DMS79 treated with DMSO at 0.1 percent for 48 hours (cell line): ENCODE data around the gene TBC1D3B.
"Not testable (repeated sequence)": the region's sequence is repeated elsewhere in the genome, so short reads cannot be mapped to it uniquely, and the experiment has no call there.

Experiments
- DNase-seq: peaks from one replicate; lab custom pipeline; 2025; lab: John Stamatoyannopoulos, UW

Gene TBC1D3B

DNA sequence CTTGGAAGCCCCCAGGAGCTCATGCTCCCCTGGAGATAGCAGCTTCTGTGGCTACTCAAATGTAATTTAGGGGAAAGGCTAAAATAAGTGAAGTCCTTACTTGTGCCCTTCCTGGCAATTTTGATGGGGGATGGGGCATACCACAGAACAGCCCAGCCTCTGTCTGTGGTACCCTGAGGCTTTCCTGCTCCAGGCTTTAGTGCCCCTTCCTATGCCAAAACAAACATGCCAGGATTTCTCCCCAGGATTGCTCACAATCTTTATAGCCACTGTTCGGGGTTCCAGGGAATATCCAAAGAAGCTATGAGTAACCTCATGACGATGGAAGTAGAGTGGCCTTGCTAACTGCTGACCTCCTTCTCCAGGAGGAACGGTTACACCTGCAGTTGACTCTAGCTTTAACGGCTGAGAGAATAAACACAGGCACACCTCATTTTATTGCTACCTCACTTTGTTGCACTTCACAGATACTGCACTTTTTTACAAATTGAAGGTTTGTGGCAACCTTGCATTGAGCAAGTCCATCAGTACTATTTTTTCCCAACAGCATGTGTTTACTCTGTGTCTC is 47.9 kb downstream of the TBC1D3B start:
- DNase-seq, result no peak

DNA sequence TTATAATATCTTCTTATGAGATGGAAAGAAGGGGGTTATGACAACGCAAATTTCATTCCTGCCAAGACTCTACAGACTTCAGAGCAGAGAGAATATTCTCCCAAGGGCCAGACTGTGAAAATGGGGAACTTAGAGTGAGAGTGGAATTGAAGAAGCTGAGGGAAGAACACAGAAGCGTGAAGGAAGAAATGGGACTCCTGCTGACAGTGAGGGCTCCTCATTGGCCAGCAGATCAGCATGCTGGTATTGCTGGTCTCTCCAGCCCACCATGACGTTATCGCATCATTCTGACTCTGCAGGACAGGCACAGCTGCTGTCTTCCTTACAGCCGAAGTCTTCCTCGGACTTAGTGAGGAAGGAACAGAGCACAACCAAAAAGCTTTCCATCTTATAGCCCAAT is 48.5 kb downstream of the TBC1D3B start:
- DNase-seq, result no peak

DNA sequence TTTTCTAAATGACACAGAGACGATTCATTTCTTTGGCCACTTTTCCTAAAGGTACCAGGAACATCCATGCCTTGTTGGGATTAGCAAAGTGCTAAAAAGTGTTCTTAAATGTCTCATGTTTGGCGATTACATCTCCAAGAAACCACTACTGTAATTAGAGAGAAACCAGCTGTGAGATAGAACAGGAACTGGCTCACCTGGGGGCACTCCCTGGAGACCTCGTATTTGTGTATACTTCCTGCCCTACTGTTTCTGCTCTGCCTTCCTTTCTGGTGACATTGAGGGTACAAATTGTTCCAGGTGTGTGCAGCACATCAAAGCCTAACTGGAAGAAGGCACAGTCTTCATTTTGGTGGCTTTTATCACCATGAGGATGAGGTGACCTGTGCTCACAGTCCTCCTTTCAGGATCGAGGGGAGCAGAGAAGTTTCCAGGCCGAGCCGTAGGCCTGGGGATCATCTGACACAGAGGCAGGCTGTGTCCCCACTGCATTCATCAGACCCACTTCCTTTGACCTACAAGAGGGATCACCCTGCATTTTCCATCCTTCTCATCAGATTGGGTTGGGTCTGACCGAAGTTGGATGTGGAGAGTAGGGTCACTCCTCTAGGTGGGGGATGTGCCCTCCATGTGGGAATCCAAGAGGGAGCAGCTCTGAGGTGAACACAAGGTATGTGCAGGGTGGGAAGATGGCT is 49.1 kb downstream of the TBC1D3B start:
- no peak for DNase-seq

DNA sequence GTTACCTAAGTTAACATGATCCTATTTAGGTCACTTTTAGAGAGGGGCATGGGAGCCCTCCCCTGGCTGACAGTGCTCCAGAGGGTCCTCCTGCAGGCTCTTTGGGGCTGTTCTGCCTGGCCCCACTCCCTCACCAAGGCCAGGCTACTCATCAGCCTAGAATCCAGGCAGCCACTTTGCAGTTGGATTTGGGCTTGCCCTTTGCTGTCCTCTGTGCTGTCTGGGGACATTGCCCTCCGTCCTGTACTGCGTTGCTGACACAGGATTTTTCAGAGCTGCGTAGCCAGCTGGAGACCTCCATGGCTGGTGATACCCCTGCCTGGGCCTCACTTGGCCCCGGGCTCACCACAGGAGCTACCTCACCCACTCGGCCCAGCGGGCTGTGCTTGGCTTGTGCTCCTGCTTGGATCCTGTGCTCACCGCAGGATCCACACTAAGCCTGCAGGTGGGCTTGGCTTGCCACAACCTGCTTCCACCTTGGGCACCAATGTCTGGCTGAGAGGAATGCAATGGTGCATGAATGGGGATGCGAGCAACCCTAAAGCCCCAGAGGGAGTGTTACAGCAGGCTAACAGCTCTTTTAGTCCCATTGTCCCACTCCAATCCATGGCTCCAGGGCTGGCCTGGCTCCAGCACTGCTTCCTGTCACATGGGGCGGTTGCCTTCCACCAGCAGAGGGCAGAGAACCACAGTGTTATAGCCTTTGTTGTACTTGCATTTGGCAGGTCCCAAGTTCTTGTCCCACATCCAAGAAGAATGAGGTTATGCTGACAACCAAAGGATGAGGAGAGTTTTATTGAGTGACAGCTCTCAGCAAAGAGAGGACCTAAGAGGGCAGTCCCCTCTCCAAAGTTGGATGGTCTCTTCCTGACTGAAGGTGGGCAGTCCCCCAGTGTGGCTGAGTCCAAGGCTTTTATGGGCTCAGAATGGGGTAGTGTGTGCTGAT is 51.3 kb downstream of the TBC1D3B start:
- no peak for DNase-seq

DNA sequence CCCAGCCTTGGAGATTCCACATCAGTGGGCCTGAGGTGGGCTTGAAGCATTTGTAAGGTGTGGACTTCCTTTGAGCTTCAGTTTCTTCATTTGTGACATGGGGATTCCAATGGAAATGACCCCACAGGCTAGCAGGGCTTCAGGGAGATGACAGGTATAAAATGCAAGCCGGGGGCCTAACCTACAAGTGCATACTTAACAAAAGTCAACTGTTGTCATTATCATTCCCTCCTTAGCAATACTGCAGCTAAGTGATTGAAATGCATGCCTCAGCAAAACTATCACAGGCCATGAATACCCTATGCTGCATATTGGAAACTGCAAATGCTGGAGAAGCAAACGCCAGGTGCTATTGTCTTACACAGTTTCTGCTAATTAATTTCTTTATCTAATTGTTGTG is 53.0 kb downstream of the TBC1D3B start:
- no peak for DNase-seq

DNA sequence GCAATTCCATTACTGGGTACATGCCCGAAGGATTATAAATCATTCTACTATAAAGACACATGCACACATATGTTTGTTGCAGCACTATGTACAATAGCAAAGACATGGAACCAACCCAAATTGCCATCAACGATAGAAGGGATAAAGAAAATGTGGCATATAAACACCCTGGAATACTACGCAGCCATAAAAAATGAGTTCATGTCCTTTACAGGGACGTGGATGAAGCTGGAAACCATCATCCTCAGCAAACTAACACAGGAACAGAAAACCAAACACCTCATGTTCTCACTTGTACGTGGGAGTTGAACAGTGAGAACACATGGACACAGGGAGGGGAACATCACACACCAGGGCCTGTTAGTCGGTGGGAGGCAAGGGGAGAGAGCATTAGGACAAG is 55.3 kb downstream of the TBC1D3B start:
- not testable (repeated sequence) for DNase-seq

DNA sequence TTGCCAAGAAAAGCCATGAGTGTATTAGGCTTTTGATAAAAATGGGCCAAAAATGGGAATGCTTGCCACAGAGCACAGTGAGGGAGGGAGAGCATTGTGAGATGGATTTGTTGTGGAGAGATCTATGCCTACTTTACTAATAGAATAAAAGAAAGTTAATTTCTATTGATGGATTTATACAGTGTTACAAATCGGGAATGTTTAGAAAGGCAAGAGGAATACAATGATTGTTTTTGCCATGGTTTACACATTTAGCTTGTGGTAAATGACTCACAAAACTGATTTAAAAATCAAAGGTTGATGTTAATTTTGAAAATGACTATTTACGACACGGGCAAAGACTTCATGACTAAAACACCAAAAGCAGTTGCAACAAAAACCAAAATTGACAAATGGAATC is 56.2 kb downstream of the TBC1D3B start:
- no peak for DNase-seq

DNA sequence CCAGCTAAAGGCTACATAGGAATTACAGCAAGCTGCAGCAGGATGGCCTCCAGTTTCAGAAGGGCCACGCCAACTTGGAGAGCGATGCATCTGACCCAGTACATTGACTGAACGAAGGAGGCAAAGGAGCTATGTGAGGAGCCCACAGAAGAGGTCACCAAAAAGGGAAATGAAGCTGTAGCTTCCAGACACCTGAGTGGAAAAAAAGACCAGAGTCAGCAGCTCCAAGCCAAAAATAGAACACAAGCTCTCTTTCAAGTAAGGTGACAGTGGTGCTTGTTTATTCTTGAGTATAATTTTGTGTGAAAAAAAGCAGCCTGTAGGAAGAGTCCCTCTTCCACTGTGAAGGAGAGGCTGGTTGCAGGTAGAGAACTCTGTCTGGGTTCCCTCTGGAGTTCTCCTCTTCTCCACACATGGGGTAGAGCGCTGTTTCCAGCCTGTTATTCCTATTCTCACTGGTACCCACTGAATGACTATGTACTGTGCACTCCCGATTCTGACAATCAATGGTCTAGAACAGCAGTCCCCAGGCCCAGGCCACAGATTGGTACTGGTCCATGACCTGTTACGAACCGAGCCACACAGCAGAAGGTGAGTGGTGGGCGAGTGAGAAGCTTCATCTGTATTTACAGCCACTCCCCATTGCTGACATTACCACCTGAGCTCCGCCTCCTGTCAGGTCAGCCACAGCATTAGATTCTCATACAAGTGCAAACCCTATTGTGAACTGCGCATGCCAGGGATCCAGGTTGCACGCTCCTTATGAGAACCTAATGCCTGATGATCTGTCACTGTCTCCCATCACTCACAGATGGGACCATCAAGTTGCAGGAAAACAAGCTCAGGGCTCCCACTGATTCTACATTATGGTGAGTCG is 57.7 kb downstream of the TBC1D3B start:
- DNase-seq, result no peak

DNA sequence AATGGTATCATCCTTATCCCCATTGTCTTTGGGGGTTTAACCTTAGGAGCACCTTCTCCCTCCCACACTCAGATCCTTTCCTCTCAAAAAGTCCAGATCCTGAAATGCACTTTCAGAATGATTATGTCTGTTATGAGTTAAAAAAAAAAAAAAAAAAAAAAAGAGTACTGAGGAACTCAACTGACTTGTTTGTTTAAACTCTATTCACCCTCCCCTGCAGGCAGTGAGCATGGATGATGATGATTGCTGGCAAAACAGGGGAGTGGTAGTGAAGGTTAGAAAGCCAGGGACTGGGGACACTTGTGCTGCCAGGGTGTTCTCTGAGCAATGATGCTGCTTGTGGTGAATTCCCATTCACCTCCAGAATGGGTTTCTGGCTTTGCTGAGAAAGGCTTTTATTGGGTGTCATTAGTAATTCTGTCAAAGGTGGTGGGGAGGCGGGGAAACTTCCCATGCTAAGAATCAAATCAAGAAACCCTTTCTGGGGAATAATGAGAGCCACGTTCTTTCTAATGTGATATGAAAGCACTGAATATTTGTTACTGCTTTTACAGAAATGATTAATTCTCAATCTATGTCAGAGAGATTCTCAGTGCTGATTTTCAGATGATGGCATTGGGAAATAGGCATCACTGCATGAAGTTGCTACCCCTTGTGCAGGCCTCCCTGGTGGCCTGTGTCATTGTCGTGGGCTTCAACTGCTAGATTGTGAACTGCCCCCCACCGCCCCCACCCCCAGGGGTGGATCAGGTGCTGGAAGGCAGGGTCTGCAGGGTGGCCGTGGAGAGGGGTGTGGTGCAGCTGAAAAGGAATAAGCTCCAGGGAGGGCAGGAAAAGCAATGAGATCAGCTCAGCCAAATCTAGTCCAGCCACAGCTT is 58.7 kb downstream of the TBC1D3B start:
- DNase-seq, result no peak
